ENCODE data around the gene IZUMO3.

GRCh38 chr9:24518545-24518944 is 27.2 kb downstream of the IZUMO3 start:
- TF ChIP-seq, protein P1, sequence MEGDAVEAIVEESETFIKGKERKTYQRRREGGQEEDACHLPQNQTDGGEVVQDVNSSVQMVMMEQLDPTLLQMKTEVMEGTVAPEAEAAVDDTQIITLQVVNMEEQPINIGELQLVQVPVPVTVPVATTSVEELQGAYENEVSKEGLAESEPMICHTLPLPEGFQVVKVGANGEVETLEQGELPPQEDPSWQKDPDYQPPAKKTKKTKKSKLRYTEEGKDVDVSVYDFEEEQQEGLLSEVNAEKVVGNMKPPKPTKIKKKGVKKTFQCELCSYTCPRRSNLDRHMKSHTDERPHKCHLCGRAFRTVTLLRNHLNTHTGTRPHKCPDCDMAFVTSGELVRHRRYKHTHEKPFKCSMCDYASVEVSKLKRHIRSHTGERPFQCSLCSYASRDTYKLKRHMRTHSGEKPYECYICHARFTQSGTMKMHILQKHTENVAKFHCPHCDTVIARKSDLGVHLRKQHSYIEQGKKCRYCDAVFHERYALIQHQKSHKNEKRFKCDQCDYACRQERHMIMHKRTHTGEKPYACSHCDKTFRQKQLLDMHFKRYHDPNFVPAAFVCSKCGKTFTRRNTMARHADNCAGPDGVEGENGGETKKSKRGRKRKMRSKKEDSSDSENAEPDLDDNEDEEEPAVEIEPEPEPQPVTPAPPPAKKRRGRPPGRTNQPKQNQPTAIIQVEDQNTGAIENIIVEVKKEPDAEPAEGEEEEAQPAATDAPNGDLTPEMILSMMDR (IDR thresholded peaks at IDR 0.05; ENCODE audit: borderline replicate concordance, extremely low read depth, low read length, poor library complexity, severe bottlenecking): no peak
- TF ChIP-seq EZH2 (IDR thresholded peaks at IDR 0.05; ENCODE audit: borderline replicate concordance, low read depth, low read length, severe bottlenecking): no peak
